Ovary (tissue), 9 donors: ENCODE results near the gene HTR6. TPM values are rescaled to one million over a fixed set of nuclear protein-coding genes. Genes with fewer than 3 reads are reported as not detected.

Experiments used
- DNase-seq, 5 donors: peaks; one replicate each; pipeline ENCODE4 v3.0.0-alpha.2; 2019 to 2020
- H3K27ac ChIP-seq, 2 donors: fragments of 200-600 bp; one replicate each; pipeline versions ENCODE4 v1.5.1 to v1.8.0; 2019 to 2022
- H3K27me3 ChIP-seq: fragments of 200-600 bp; one replicate; pipeline ENCODE4 v1.8.0; 2022
- H3K36me3 ChIP-seq: fragments of 200-600 bp; sonication (generic); one replicate; pipeline ENCODE4 v1.5.1; 2019
- H3K4me1 ChIP-seq: one replicate; pipeline ENCODE4 v1.8.1; 2013; ENCODE audit warnings: mild to moderate bottlenecking, moderate library complexity; ENCODE audit not compliant: insufficient read depth
- H3K4me3 ChIP-seq: fragments of 200-600 bp; sonication (generic); one replicate; pipeline ENCODE4 v1.5.1; 2017
- H3K9me3 ChIP-seq, 2 donors: fragments of 200-600 bp in 1 of 2; sonication (generic) in 1 of 2; one replicate each; pipeline versions ENCODE4 v1.5.1 to v1.8.1; 2013 to 2019; ENCODE audit warnings: mild to moderate bottlenecking in 1 of 2, moderate library complexity in 1 of 2
- EP300 ChIP-seq: sonication (generic); formaldehyde crosslinking; IDR thresholded peaks from one replicate; pipeline ENCODE4 v1.6.1; 2017; ENCODE audit warnings: antibody characterized with exemption
- POLR2A ChIP-seq: fragments of 450-650 bp; IDR thresholded peaks from one replicate; pipeline ENCODE4 v1.6.1; 2017; ENCODE audit warnings: antibody characterized with exemption, mild to moderate bottlenecking, moderate library complexity
- WGBS, 3 donors: extraction: QIAGEN DNeasy Blood & Tissue Kit in 1 of 3; methylation state at CpG; one replicate each; pipeline versions ENCODE4 v1.1.5 to v1.1.7; 2013 to 2017; 5-methylcytosine and 5-hydroxymethylcytosine counted together
- intact Hi-C, 4 donors: fragments of 100-400 bp; cut with DNase I; formaldehyde crosslinking; loops; one replicate each; pipeline versions ENCODE4 v1.11.0 to v1.15.1; 2022 to 2023
- polyA plus RNA-seq, 2 donors: library from polyadenylated mRNA; stranded (reverse); fragments of 200-250 nt in 1 of 2; fragments of 350-450 nt in 1 of 2; fragmentation: Illumina TruSeq in 1 of 2; extraction: RNeasy Lipid Tissue Mini Kit (QIAGEN cat#74804) in 1 of 2; gene quantifications; one replicate each; pipeline ENCODE4 v1.2.3, GENCODE V29; 2013 to 2014
- total RNA-seq, 7 donors: library from RNA; depleted of rRNA in 2 of 7; stranded (reverse); fragments of >200 nt in 2 of 7; fragmentation: NEBNext Ultra II Directional in 3 of 7; extraction: Animal tissue kit (Norgen Biotek cat#: 25700) in 3 of 7; gene quantifications; one replicate each; pipeline versions ENCODE4 v1.1.0 to v1.2.4, GENCODE V29; 2016 to 2023
- TF ChIP-seq, protein P1 (sequence below), 3 donors: fragments of 450-650 bp in 2 of 3; fragments of 200-600 bp in 1 of 3; IDR thresholded peaks; one replicate each; pipeline versions ENCODE4 v1.5.1 to v1.8.0; 2016 to 2022; ENCODE audit warnings: antibody characterized with exemption in 3 of 3, mild to moderate bottlenecking in 1 of 3
- donor health status: DM: no; HTN: no; CAD: no; lungs with moderate emphysema.
- donor health status: DM: no; HTN: no; CAD: no.
- donor health status: Bipolar disorder and iron deficiency.
- donor health status: DM: yes; HTN: yes; CAD: no.
- donor health status: DM: no; HTN: no; CAD: no.
- donor health status: DM: yes; HTN: yes; CAD: no.

The HTR6 gene
- total and polyA plus RNA-seq, 9 donors: not detected

DNA sequence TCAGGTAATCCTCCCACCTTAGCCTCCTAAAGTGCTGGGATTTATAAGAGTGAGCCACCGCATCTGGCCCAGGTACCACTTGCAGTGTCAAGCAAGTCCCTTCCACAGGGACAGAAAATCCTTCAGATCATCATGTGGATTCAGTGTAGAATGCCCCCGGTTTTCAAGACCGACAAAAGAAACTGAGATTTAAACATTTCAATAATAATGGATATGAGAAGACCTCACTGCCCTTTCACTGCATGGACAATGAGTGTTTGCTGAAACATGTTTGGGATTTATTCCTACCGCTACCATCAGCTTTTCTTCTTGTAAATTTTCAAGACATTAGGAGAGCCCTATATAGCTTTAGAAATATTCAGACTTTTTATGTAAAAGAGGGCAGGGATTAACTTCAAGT, 41.5 kb downstream of the HTR6 start:
- TF ChIP-seq, protein P1, sequence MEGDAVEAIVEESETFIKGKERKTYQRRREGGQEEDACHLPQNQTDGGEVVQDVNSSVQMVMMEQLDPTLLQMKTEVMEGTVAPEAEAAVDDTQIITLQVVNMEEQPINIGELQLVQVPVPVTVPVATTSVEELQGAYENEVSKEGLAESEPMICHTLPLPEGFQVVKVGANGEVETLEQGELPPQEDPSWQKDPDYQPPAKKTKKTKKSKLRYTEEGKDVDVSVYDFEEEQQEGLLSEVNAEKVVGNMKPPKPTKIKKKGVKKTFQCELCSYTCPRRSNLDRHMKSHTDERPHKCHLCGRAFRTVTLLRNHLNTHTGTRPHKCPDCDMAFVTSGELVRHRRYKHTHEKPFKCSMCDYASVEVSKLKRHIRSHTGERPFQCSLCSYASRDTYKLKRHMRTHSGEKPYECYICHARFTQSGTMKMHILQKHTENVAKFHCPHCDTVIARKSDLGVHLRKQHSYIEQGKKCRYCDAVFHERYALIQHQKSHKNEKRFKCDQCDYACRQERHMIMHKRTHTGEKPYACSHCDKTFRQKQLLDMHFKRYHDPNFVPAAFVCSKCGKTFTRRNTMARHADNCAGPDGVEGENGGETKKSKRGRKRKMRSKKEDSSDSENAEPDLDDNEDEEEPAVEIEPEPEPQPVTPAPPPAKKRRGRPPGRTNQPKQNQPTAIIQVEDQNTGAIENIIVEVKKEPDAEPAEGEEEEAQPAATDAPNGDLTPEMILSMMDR (IDR thresholded peaks at IDR 0.05): no peak
- TF ChIP-seq POLR2A (no peak), EP300 (no peak)
- no peak for DNase-seq
- Histone ChIP-seq H3K4me3 (no peak overlapping the region), H3K27ac (no peak overlapping the region), H3K27me3 (no peaks in the 10 kb centered on the region), H3K4me1 (peaks cover 7% of the 10 kb centered on the region), H3K36me3 (no peaks in the 10 kb centered on the region), H3K9me3 (no peaks in the 10 kb centered on the region)
- 89 to 93% (median 89%) methylated on average over 4 of the region's 4 CpGs for WGBS, 3 donors
- intact Hi-C loops: loop anchor here in 1 of 4 donors (5.0 kb wide), 1 partner anchor 44 kb away; the partner anchor contains the start of gene HTR6

DNA sequence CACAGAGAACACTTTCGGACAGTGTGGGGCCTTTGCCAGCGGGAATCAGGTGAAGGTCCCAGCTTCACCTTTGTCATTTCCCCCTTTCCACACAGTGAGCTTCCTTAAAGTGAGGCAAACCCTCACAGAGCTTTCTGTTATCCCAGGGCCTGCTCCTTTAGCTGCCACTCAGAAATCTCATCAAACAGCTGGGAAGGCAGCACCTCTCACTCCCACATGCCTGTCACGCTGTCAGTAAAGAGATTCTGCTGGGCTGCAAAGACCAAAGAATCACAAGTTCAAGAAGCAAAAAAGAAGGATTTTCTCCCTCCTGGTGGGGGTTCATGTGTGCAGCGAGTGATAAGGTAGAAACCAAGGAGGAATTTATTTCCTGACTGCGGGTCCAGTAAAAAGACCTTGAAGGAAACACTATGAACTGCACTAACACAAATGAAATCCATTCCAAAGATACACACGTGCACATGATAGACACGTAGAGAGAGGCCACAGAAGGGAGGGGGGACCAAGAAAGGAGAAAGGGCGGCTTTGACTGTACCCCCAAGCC, 44.0 kb downstream of the HTR6 start:
- Histone ChIP-seq H3K9me3 (no peaks in the 10 kb centered on the region), H3K4me3 (no peak overlapping the region), H3K27ac (no peak overlapping the region), H3K36me3 (no peaks in the 10 kb centered on the region), H3K4me1 (peaks cover 7% of the 10 kb centered on the region), H3K27me3 (no peaks in the 10 kb centered on the region)
- WGBS, 3 donors: 33 to 42% (median 33%) methylated on average over 8 of the region's 8 CpGs
- DNase-seq: no peak
- intact Hi-C loops: loop anchor here in 1 of 4 donors (5.0 kb wide), 1 partner anchor 46 kb away; the partner anchor contains the start of gene HTR6
- TF ChIP-seq, protein P1 (IDR thresholded peaks at IDR 0.05): no peak
- TF ChIP-seq EP300 (no peak), POLR2A (no peak)

GRCh38 chr1:19709260-19709793, 44.7 kb downstream of the HTR6 start:
- intact Hi-C loops: loop anchor here in 1 of 4 donors (5.0 kb wide), 1 partner anchor 47 kb away; the partner anchor contains the start of gene HTR6
- 47 to 55% (median 50%) methylated on average over 4 of the region's 4 CpGs for WGBS, 3 donors
- Histone ChIP-seq H3K4me3 (no peak overlapping the region), H3K9me3 (no peaks in the 10 kb centered on the region), H3K36me3 (no peaks in the 10 kb centered on the region), H3K4me1 (peaks cover 5% of the 10 kb centered on the region), H3K27me3 (no peaks in the 10 kb centered on the region), H3K27ac (no peak overlapping the region)
- DNase-seq: no peak
- TF ChIP-seq, protein P1 (IDR thresholded peaks at IDR 0.05): no peak
- TF ChIP-seq EP300 (no peak), POLR2A (no peak)

- TF ChIP-seq, protein P1 (IDR thresholded peaks at IDR 0.05): no peak
- no peak for TF ChIP-seq POLR2A
- TF ChIP-seq EP300: no peak
- DNase-seq: no peak
- Histone ChIP-seq H3K36me3 (no peaks in the 10 kb centered on the region), H3K9me3 (no peaks in the 10 kb centered on the region), H3K4me3 (no peak overlapping the region), H3K4me1 (no peaks in the 10 kb centered on the region), H3K27me3 (no peaks in the 10 kb centered on the region), H3K27ac (no peak overlapping the region)
- intact Hi-C loops: no loop called here
- 92 to 95% (median 92%) methylated on average over 12 of the region's 12 CpGs for WGBS, 3 donors
Measured at GRCh38 chr1:19710825-19711611, 46.3 kb downstream of the HTR6 start.
